HG02840 (cell line): ENCODE data around the gene KIF4B.
A peak's percentile ranks its signal among the peaks of the same experiment; 100 is the strongest.
"Not testable (repeated sequence)": the region's sequence is repeated elsewhere in the genome, so short reads cannot be mapped to it uniquely, and the experiment has no call there.

Experiments
- ATAC-seq: cut with Tn5 transposase; IDR thresholded peaks from one replicate; pipeline ENCODE4 v1.9.1; 2021; ENCODE audit warnings: mild to moderate bottlenecking, moderate library complexity, moderate number of reproducible peaks; ENCODE audit not compliant: unreplicated experiment, low FRiP score

KIF4B gene

DNA sequence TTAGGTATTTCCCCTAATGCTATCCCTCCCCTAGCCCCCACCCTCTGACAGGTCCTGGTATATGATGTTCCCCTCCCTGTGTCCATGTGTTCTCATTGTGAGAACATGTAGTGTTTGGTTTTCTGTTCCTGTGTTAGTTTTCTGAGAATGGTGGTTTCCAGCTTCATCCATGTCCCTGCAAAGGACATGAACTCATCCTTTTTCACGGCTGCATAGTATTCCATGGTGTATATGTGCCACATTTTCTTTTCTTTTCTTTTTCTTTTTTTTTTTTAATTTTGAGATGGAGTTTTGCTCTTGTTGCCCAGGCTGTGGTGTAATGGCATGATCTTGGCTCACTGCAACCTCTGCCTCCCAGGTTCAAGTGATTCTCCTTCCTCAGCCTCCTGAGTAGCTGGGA lies 7.3 kb upstream of the KIF4B start:
- ATAC-seq, result not testable (repeated sequence)

DNA sequence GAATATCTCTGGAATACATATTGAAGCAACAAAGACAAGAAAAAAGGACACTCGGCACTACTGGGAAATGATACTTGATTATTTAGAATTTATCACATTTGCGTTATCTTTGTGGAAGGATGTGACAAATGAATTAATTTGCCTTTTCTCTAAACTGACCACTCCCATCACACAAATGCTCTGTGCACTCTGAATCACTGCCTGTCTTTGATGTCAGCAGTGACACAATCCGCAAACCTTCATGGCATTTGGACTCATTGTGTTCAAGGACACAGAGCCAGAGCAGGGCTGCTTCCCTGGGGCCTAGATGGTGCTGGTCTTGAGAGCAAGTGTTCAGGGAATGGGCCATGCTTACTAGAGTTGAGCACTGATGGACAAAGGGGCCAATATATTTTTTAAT lies 4.9 kb upstream of the KIF4B start:
- no peak for ATAC-seq

- ATAC-seq, result no peak
Measured at GRCh38 chr5:155010881-155011280, 2.7 kb upstream of the KIF4B start.

DNA sequence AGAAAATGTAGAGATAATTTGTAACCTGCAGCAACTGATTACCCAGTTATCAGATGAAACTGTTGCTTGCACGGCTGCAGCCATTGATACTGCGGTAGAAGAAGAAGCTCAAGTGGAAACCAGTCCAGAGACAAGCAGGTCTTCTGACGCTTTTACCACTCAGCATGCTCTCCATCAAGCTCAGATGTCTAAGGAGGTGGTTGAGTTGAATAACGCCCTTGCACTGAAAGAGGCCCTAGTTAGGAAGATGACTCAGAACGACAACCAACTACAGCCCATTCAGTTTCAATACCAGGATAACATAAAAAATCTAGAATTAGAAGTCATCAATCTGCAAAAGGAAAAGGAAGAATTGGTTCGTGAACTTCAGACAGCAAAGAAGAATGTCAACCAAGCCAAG lies 1.7 kb downstream of the KIF4B start:
- ATAC-seq, result no peak

GRCh38 chr5:155017610-155018009 lies 4.1 kb downstream of the KIF4B start:
- peak; percentile 93 for ATAC-seq

GRCh38 chr5:155019601-155020226 lies 6.2 kb downstream of the KIF4B start:
- no peak for ATAC-seq

DNA sequence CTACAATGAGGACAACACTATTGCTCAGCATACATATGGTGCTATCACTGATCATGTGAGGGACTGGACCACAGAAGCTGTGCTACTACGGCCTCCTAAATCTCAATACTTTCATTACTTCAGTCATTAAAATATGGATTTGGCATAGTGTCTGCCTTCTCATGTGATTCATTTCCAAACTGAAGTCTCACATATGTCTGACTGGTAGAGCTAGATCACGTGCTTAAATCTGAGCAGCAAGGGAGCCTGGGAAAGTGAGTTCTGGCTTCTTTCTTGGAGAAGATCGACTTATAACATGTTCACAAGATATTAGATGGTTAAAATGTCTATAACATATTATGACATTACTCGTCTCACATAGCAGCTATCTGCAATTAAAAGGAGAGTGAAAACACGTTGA lies 8.3 kb downstream of the KIF4B start:
- ATAC-seq, result no peak

GRCh38 chr5:155023320-155023719 lies 9.8 kb downstream of the KIF4B start:
- ATAC-seq, result no peak

- no peak for ATAC-seq
Measured at GRCh38 chr5:155024015-155024414, 10.5 kb downstream of the KIF4B start.

DNA sequence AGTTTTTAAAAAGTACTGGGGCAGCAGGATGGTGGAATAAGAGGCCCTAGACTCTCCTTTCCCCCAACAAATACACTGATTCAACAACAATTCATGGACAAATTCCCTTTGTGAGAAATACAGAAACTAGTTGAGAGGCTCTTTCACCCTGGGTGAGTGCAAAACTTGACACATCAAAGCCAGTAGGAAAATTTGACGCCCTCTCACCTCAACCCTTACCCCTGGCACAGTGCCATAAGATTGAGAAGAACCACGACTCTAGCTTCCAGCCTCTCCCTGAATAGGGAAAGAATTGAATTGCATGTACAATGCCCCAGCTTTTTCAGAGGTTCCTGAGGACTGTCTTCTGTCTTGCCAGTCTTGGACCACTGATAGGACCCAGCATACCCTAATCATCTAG lies 12.3 kb downstream of the KIF4B start:
- no peak for ATAC-seq

GRCh38 chr5:155027993-155028629 lies 14.6 kb downstream of the KIF4B start:
- ATAC-seq, result no peak

DNA sequence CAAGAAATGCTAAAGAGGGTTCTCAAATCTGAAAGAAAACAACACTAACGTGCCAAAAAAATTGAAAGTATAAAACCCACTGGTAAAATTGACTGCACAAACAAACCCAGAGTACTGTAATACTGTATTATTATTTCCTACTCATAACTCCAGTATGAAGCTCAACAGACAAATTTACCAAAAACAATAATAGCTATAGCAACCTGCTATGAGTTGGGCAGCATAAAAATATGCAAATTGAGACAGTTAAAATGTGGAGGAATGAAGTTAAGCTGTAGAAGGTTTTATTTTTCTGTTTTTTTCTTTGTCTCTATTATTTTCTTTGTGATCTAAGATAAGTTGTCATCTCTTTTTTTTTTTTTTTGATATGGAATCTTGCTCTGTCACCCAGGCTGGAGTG lies 15.7 kb downstream of the KIF4B start:
- no peak for ATAC-seq

DNA sequence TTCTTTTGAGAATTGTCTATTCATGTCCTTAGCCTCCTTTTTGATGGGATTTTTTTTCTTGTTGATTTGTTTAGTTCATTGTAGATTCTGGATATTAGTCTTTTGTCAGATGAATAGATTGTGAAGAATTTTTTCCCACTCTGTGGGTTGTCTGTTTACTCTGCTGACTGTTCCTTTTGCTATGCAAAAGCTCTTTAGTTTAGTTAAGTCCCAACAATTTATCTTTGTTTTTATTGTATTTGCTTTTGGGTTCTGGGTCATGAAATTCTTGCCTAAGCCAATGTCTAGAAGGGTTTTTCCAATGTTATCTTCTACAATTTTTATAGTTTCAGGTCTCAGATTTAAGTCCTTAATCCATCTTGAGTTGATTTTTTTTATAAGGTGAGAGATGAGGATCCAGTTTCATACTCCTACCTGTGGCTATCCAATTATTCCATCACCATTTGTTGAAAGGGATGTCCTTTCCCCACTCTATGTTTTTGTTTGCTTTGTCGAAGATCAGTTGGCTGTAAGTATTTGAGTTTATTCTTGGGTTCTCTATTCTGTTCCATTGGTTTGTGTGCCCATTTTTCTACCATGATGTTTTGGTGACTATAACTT lies 20.7 kb downstream of the KIF4B start:
- ATAC-seq, result not testable (repeated sequence)

- not testable (repeated sequence) for ATAC-seq
Measured at GRCh38 chr5:155035087-155035486, 21.5 kb downstream of the KIF4B start.

DNA sequence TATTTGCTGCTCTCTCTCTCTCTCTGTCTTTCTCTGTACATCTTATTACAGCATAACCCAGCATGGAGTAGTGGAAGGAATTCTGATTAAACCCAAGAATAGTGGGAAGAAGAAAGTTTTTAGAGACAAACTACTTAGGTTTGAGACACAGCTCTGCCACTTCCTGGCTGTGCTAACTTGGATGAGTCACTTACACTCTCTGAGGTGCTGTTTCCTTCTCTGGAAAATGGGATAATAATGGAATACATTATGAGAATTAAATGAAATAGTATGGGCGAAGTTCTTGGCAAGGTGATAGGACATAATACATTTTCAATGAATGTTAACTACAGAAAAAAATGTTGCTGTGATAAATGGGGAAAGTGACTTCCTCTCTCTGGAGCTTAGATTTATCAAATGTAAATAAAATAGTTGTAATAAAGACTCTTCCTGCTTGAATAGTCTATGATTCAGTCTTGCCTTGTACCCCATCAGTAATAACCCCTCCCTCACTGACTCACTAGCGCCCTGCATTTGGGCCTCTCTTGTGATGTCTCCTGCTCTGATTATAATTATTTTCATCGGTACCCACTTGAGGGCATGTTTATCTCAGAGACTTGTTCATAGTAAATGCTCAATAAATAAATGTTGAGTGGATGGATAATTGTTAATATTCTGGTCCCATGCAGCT lies 27.6 kb downstream of the KIF4B start:
- no peak for ATAC-seq

DNA sequence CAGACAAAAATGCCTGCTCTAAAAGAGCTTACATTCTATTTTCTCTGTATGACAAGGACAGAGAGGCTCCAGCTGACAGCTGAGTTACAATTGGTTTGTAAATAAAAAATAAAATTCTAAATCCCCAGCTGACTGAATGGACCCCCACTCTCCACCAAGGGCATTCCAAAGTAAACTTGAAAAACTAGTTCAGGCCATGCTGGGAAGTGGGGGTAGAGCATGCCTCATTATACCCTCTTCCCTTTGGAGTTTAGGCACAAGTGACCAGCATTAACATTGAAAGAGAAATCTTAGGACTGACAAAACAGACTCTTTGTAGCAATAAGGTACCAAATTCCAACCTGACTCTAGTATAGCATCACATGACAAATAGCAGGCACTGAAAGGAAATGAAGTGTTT lies 31.0 kb downstream of the KIF4B start:
- ATAC-seq, result no peak

DNA sequence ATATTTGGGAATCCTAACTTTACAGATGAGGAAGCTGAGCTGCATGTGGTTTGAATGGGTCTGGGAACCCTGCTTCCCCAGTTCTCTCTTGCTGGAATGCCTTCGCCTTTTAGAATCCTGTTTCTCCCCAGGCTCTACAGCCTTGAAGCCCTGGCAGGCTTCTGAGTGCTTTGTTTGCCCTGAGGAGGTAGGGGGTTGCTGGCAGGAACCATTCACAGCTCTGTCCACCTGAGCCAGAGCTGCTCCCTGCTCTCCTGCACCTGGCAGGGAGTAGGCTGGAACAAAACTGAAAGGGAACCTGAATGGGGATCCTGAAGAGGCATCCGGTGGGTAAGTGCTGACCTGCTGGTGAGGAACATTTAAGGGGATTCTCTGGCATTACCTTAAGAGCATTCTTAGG lies 33.0 kb downstream of the KIF4B start:
- ATAC-seq, result no peak

DNA sequence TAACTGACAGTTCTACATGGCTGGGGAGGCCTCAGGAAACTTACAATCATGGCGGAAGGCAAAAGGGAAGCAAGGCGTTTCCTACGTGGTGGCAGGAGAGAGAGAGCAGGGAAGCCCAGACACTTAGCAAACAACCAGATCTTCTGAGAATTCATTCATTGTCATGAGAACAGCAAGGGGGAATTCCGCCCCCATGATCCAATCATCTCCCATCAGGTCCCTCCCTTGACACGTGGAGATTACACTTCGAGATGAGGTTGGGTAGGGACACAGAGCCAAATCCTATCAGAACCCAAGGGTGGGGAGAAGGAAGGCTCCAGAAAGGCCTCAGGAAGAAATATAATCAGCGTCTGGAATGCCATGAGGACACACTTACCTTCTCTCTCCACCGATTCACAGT lies 34.3 kb downstream of the KIF4B start:
- ATAC-seq, result no peak

DNA sequence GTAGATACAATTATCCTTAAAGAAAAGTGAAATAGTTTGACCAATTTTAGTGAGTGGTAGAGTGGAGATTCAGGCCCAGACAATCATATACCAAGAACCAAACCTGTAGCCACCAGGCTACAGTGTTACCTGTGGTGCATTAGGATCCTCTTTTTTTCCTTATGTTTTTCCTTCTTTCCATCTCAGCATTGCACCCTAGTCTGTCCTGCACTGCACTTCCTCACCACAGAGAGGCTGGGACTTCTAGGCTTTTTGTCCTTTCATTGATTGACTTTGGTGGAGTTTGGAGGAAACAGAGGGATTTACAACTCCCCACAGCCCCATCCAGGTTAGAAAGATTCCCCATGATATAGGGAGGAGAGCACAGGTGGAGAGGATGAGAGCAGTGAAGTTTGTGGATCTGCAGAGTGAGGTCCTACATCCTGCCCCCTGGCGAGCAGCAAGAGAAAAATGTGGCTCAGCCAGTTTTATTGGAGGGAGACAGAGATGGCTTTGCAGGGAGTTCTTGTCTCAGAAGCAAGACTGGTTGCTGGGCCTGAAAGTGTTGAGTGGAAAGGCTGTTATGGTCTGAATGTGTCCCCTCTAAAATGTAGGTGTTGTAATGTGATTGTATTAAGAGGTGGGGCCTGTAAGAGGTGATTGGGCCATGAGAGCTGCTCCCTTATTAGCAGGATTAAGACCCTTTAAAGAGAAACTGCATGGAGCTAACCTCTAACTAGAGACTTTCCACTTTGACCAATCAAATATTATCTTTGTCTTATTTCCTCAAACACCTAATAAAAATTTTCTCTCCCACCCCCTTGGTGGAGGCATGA lies 36.2 kb downstream of the KIF4B start:
- no peak for ATAC-seq

DNA sequence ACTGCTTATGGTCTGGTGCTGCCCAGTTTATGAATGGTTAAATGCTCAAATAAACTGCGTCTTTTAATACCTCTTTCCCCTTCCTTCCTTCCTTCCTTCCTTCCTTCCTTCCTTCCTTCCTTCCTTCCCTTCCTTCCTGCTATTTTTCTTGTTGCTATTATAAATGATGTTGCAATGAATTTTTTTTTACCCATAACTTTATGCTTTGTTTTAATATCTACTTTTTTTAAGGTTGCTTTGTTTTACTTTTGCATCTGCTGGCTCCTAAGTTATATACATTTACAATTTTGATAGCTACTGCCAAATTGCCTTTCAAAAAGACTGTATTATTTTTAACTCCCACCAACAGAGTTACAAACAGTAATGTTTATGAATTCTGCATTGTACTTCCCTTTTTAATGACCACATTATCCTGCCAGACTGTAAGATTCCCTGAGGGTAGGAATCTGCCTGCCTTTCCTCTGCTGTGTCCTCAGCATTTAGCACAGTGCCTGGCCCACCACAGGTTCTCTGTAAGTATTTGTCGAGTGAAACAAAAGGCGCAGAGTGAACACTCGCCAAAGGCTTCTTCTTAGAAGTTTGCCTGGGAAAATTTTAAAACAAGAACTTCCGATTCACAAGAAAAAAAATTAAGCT lies 36.9 kb downstream of the KIF4B start:
- ATAC-seq, result no peak
